Right renal pelvis (tissue), 4 donors: ENCODE data around the gene HMCN1. TPM values are rescaled to one million over a fixed set of nuclear protein-coding genes. Genes with fewer than 3 reads are reported as not detected.

Experiments
- DNase-seq, 4 donors: peaks; one replicate each; pipeline ENCODE4 v3.0.0-alpha.2; 2013; ENCODE audit warnings: low read depth in 4 of 4, low spot score in 3 of 4, missing footprints in 1 of 4
- polyA plus RNA-seq, 4 donors: library from polyadenylated mRNA; unstranded; fragments of 120-200 nt; gene quantifications; one replicate each; pipeline ENCODE4 v1.2.1, GENCODE V29; 2013; ENCODE audit not compliant: insufficient read length in 4 of 4

Gene HMCN1
- polyA plus RNA-seq, 4 donors: 42.8 to 49.6 (median 46.6) TPM

DNA sequence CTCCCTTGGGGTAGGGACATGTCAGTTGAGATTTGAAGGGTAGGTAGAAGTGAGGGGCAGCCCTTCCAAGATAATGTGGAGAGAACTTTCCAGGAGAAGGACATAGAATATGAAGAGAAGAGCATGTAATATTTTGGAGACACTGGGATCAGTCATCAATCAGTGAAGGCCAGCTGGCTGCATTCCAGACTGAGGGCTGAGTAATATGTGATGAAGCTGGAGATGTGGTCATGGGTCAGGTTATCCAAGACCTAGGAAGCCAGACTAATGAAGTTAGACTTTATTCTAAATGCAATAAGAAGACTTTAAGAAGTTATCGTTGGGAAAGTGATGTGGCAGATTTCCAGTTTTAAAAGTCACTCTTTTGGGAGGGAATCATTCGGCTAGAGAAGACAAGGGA is 262.0 kb downstream of the HMCN1 start:
- no peak for DNase-seq

DNA sequence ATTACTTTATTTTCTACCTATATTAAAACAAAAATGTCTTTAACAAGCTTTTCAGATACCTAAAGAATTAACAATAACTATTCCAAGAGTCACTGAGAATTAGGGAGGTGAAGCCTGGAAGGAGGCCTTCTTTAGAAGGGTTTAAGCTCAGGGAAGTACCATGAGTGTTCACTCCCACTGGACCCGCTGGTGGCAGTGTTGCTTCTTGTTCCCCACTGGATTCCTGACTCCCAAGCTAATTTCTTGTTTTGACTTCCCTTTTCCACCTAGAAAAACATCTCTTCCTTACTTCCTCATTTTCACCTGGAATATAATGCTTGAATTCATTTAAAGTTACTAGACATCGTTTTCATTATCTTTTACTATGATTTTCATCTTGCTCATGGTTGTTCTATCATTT is 264.2 kb downstream of the HMCN1 start:
- DNase-seq: no peak

DNA sequence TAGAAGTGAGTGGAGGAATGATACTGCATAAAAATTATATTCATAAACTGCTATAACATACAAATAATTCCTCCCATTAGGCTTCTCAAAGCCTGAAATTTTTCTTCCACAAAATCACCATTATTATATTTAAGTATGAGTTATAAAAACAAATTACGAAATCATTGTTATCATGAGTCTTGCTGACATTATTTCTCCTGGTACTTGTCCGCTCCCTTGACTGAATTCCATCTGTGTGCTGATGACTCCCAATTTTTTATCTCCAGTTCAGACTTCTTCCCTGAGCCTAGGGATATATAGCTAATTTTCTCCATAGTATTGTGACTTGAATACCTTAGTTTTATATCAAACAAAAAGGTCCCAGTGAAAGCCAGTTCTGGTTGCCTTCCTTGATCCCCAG is 268.2 kb downstream of the HMCN1 start:
- DNase-seq: no peak

DNA sequence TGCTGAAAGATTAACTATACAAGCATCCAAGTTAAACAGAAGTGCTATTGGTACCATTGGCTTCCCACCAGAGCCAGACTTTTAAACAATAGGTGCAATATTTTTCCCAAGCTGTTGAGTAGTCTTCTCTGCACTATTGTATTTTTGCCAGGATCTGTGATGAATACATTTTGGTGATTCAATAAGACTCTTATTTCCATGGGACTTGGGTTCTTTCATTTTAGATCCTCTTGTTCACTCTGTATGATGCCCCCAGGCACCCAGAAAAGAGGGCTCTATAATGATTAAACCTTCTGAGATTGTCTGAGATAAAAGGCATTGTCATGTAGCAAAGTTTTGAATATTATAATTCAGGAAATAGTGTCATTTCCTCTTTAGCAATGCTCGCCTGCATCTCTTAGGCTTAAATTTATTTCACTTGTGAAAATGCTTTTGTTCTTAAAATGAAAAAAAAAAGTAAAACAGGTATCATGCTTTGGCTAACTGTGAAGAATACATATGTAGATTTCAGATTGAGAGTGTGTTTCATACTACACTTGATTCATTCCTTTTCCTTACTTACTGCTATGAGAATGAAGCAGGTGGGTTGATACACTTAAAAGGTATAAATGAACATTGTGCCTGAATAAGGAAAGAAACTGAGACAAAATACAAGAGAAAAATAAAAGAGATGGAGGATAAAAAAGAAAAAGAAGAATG is 275.0 kb downstream of the HMCN1 start:
- DNase-seq: no peak

DNA sequence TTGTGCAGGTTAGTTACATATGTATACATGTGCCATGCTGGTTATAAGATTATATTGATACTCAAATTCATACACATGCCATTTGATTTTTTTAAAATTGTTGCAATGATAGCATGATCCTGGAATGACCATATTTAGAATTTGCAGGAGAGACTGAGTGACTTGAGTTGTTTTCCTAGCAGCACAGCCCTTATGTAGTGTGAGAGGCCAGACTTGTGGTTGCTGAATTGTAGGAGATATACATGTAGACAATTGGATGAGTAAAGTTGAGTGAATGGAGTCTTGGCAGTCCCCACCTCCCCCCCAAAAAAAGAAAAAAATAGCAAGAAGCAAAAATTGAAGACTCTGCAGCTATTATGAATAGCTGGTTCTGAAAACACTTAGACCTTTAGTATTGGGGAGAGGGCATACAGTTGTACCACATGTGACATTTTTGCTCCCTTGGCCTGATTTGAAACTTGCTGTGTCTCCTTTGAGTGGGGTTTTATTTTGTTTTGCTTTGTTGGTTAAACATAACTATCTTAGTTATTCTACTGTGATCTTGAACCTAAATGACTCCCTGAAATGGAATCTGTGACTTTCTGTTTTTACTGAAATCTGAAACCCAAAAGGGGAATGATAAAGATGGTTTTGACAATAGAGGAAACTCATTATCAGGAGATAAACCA is 280.3 kb downstream of the HMCN1 start:
- no peak for DNase-seq

DNA sequence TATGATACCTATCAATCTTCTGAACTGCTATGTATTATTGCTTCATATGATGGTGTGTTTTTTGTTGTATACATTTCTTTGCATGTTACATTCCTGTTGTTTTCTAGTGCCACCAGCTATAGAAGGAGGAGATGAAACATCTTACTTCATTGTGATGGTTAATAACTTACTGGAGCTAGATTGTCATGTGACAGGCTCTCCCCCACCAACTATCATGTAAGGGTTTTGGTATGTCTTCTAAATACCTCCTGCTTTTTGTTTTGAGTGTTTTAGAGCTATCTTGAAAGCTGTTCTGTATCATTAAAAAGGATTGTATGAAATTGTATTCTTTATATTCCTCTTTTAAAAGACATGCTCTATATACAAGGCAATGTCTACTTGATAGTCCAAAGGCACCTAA is 282.7 kb downstream of the HMCN1 start:
- DNase-seq: no peak

DNA sequence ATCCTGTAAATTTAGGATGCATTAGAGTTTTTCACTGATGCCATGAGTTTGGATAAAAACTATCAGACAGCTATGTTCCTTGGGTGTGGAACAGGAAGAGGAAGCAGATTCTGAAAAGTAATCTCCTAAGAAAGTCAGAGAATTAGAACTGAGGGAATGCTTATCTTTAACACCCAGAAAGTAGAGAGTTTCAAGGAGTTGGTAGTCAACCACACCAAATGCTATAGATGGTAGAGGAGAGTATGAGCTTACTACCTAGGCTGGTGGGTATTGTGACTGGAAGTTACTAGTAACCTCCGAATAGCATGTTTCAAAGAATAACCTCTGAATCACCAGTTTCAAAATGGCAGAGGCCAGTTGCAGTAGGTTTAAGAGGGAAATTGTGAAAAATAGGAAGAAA is 288.0 kb downstream of the HMCN1 start:
- DNase-seq: no peak

DNA sequence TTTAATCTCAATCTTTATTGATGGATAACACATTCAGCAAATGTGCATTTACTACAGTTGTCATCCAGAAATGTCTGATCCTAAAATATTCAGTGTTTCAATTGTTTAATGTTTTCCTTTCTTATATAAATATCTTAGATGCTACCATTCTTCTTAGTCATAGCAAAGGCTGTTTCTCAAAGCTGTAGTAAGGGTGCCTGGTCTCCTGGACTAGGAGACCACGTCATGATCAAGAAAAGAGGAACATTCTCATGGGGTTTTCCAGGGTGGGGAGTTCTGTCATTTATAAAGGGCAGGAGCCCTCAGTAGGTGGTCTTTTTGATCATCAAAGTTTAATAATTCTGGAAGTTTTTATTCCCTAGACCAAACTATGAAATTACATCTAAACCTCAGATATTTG is 292.8 kb downstream of the HMCN1 start:
- DNase-seq: no peak

DNA sequence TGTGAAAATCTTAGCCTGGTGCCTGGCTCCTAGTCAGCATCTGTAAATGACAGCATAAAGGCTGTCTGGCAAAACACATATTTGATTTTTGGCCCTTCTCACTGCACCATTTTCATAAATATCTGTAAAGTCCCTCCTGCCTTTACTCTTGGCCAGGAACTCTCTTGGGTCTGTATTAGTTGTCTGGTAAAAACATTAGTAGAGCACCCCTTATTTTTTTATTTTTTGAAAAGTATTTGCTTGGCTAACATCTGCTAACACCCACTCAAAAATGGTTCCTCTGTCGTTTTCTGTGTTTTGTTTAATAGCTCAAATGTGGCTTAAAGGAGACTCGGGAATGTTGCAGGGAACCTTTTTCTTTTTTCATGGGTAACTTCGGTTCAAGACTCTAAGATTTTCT is 293.4 kb downstream of the HMCN1 start:
- DNase-seq: no peak

DNA sequence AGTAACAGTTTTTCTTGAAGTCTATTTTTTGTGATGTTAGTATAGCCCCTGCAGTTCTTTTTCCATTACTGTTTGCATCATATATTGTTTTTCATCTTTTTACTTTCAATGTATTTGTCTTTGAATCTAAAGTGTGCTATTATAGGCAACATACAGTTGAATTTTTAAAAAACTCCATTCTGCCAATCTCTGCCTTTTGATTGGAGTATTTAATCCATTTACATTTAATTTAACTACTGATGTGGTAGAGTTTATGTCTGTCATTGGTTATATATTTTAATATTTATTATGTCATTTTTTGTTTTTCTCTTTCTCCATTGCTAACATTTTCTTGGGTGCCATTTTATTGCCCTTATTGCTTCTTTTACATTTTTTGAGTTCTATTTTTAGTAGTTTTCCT is 296.3 kb downstream of the HMCN1 start:
- DNase-seq: no peak

DNA sequence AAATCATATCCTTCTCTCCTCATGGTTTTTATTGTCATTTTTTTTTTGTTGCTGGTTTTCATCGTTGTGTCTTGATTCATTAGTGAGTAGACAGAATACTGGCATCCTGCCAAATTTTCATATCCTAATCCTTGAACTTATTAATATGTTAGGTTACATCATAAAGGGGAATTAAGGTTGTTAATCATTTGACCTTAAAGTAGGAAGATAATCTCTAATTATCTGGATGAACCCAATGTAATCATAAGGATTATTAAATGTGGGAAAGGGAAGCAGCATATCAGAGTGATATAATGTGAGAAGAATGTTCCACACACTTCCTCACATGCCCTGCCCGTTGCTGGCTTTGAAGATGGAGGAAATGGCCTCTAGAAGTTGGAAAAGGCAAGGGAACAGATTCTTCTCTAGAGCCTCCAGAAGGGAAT is 299.7 kb downstream of the HMCN1 start:
- DNase-seq: no peak

DNA sequence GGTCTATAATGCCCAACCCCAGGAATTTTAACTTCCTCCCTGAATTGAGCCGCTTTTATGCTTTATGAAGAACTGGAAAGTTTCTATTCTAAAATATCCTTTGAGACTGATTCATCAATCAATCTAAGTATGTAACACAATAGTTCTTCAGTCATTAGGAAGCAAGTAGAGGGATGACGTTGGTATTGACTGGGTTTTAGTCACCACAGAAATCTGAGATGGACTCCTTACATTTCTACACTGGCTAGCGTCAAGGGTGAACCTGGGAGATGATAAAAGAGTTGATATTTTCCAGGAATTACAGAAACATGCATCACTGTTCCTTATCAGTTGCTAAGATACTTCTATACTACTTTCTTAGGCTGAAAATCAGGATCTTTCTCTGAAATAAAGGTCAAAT is 308.0 kb downstream of the HMCN1 start:
- no peak for DNase-seq

DNA sequence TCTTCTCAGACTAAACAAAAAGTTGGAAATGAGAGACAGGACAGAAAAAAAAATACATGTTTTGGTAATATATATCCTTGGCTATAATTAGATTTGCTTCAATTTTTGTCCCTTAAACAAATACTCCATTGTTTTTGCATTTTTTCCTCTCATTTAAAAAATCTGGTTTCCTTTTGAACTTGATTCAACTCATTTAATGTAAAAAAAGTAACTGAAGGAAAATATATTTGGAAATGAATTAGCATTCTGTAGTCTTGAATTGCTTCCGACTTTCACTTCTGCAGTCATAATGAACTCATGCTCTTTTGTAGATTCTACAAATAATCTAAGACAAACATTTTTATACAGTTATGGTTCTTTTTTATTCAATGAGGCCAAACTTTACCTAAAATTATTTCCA is 309.1 kb downstream of the HMCN1 start:
- no peak for DNase-seq

DNA sequence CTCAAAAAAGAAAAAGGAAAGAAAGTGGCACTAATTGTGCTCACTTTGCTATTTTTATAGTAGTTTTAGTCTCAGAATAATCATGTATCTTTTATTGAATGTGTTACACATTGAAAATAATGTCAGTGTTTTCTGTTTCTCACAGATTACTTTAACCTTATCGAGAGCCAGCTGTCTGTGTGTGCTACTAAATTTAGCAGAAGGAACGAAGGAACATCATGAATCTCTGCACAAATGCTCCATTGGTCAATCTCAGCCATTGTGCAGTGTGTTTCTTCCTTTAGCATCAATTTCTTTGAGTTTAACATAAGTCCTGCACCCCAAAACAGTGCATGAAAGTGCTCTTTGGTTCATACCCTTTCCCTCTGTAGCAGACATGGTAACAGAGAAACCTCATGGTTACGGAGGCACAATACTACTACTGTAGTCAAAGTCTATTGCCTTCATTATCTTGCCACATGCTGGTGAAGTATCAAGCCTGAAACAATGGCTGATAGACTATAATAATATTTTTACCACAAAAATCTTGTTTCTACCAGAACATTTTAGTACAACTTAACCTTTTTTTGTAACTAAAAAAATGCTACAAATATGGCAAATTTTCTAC is 310.0 kb downstream of the HMCN1 start:
- DNase-seq: no peak

DNA sequence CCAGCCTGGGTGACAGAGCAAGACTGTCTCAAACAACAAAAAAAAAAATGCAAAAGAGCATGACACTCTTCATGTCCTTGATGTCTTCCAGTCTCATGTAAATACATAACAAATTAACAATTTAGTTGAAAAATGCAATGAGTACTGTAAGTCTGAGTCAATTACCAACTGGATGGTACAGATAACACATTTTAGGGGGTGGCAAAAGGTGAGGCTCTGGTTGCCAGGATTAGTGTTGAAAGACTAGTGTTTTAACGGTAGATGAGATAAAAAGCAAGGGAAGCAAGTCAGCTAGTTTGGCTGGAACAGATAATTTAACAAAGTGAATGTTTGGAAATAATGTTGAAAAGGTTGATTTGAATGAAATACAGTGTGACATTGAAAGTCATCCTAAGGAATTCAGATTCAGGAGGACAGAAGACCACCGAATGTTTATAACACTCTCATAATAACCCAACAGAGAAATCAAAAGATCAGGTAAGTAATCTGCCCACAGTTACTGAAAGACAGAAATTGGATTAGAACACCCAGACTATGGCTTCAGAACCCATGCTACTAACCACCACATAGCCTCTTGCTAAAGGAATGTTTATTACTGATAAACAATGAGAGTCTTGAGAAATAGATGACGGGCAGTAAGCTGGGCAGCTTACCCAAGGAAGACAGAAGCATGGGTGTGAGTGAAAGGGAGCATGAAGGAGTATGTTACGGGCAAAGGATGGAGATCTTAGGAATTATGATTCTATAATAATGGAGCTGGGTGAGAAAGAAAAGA is 312.4 kb downstream of the HMCN1 start:
- DNase-seq: no peak

DNA sequence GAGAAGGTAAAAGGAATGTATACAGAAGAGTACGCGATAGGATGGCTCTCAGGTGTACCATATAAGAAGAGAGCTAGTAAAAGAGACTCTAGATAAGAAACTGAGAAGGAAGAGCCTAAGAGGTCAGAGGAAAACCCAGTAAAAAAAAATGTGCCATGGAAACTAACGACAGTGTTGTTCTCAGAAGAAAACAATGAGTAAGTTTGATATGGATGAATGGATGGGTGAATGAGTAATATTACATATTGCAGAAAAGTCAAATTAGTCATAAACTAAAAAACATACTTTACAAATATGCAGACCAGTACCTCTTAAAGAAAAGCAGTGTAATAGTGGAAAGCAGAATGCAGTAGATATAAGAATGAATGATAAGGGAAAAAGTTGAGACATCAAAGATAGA is 316.2 kb downstream of the HMCN1 start:
- no peak for DNase-seq

DNA sequence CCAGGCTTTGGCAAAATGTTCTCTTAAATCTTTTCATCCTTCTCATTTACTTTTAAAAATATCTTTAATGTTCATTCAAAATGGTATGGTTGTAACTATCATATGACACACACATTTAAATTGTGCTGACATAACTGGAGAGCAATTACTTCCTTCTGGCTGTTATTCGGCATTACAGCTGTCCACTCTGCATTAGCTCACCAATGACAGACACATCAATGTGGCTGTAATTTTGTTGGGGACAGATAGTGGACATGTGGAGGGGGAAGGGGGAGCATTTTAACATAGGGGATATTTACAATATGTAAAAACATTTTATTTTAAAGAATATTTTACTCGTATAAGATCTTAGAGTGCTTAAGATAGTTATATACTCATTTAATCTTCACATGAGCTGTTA is 319.8 kb downstream of the HMCN1 start:
- DNase-seq: no peak

DNA sequence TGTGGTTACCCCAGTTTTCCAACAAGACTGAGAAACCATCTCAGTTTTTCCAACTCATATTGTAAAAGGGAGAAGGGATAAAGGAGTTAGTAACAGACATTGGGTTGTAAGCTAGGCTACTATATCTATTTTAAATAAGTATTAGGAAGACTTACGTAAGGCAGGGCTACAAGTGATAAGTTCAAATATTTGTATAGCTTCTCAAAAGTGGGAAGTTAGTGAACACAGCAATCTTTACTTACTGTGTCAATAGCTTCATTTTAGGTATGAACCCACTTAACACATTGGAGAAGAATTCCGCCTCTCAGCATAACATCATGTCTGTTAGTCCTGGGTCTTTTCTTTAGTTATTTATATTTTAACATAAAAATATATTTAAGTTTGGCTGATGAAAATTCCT is 320.7 kb downstream of the HMCN1 start:
- DNase-seq: no peak

DNA sequence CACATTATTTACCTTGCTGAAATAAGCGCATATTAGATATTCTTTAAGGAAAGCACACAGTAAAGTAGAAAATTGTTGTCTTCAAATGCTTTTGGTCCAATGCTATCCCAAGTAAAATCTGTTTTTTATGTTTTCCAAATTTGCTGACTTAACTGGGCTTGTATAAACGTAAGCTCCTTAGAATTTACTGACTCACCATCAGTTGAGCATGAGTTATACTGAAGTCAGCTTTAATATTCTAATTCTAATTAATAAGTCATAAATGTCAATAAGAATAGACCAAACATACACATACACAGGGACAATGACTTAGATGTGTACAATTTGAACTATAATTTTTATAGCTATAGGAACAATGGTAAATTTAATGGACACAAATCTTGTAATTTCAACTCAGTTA is 321.7 kb downstream of the HMCN1 start:
- DNase-seq: no peak

DNA sequence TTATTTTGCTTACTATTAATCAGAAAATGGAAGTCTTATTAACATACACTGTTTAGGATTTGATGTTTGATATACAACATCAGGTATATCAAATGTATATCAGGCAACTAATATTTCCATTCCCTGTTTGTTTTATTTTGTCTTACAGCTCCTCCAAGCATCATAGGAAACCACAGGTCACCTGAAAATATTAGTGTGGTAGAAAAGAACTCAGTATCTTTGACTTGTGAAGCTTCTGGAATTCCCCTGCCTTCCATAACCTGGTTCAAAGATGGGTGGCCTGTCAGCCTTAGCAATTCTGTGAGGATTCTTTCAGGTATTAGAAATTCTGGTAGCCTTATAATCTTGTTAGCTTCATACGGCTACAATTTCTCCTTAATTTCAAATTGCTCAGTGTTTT is 322.9 kb downstream of the HMCN1 start:
- DNase-seq: no peak

DNA sequence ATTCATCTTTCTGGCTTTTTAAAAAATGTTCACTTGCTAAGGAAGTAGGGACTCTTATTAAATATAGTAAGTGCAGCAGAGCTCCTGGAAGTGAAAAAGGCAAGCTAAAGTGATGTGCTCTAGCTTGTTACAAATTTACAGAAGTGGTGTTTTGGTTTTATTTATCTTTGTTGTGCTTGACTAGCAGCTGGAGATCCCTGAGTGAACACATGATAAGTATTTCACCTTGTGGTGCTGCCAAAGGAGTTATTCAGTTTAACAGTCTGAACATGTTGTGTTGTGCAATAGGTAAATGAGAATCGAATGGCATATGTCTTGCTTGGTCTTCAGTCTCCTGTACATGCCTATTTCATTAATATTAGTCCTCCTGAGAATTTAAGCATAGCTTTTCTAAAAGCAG is 325.1 kb downstream of the HMCN1 start:
- DNase-seq: peak in 1 of 4 donors; percentile 5
